HL-60 (cell line): ENCODE results near the gene DLG4.

Experiments
- CTCF ChIP-seq: IDR thresholded peaks from one replicate; pipeline ENCODE4 v1.5.1; 2011; ENCODE audit warnings: low read length, control low read depth, inconsistent platforms; ENCODE audit not compliant: insufficient read depth
- GABPA ChIP-seq: IDR thresholded peaks from 2 replicates; pipeline ENCODE4 v1.6.1; 2012; ENCODE audit warnings: low read depth
- POLR2AphosphoS5 ChIP-seq: IDR thresholded peaks from 2 replicates; pipeline ENCODE4 v1.6.1; 2012; ENCODE audit warnings: low read depth
- REST ChIP-seq: IDR thresholded peaks from 2 replicates; pipeline ENCODE4 v1.6.1; 2012; ENCODE audit warnings: low read depth; ENCODE audit not compliant: insufficient replicate concordance

- no peak for TF ChIP-seq CTCF
- TF ChIP-seq REST: no peak
- TF ChIP-seq POLR2AphosphoS5: no peak
- no peak for TF ChIP-seq GABPA
Observed at GRCh38 chr17:7237266-7237760, 17.7 kb upstream of the DLG4 start.
